KBM-7 (cell line): ENCODE results near the gene HSD17B14.
A peak's percentile ranks its signal among the peaks of the same experiment; 100 is the strongest.
"Not testable (repeated sequence)": the region's sequence is repeated elsewhere in the genome, so short reads cannot be mapped to it uniquely, and the experiment has no call there.

Experiments
- DNase-seq: peaks from one replicate; pipeline ENCODE4 v3.0.0-alpha.2; 2015
- in situ Hi-C: fragments of 300-500 bp; cut with MboI; formaldehyde crosslinking; loops from 2 replicates; pipeline ENCODE4 v1.14.3; 2020; ENCODE audit warnings: low sequenced_read_pairs, low pct_unique_long_range_greater_than_20kb, mixed read lengths

Gene HSD17B14

DNA sequence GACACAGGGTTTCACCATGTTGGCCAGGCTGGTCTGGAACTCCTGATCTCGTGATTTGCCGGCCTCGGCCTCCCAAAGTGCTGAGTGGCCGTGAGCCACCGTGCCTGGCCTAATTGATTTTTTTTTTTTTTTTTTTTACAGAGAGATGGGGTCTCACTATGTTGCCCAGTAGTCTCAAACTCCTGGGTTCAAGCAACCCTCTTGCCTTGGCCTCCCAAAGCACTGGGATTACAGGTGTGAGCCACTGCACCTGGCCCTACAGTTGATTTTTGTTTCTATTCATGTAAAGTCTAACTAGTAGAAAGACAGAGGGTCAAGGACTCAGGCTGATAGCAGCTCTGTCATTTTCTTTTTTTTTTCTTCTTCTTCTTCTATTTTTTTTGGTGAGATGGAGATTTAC is 59.2 kb downstream of the HSD17B14 start:
- in situ Hi-C loops: no loop called here
- DNase-seq: no peak

GRCh38 chr19:48772503-48772953 is 63.8 kb downstream of the HSD17B14 start:
- in situ Hi-C loops: no loop called here

DNA sequence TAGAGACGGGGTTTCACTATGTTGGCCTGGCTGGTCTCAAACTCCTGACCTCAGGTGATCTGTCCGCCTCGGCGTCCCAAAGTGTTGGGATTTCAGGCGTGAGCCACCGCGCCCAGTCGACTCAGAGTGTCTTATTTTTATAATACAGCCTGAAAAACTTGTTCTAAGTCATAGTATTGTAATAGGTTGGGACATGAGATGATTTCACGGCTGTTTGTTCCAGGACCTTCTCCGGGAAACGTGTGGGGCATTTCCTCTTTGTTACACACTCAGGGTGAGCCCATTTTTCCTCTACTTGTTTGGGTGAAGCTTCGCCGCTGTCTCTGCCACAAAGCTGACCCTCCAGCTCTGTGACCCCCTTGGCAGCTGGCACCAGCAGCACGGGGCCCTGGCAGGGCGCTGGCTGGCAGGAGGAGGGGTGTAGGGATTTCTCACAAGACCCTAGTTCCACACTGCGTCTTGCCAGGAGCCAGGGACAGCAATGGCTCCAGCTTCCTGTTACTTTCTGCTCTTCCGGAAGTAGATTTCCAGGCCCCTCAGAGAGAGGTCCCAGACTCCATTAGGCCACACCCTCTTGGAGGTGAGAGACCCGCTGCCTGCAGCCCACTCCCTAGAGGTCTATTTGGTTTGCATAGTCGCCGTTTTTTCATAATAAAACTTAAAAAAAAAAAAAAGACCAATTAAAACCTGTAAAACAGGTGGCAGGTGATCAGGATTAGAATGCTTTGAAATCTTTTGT is 65.4 kb downstream of the HSD17B14 start:
- in situ Hi-C loops: no loop called here

More at GRCh38 chr19:48772503-48772953, 63.8 kb downstream of the HSD17B14 start:
- DNase-seq: no peak

DNA sequence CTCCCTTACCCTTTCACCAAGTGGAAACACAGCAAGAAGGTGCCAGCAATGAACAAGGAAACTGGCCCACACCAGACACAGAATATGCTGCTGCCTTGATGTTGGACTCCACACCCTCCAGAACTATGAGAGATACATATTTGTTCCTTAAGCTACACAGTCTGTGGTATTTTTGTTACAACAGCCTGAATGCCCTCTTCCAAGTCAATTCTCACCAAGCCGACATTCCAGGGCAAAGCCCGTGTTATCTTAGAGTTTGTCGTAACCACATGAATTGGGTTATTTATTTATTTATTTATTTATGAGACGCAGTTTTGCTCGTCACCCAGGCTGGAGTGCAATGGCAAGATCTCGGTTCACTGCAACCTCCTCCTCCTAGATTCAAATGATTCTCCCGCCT is 66.0 kb downstream of the HSD17B14 start:
- DNase-seq: no peak

More for the DNA sequence above, 65.4 kb downstream of the HSD17B14 start:
- DNase-seq: no peak

DNA sequence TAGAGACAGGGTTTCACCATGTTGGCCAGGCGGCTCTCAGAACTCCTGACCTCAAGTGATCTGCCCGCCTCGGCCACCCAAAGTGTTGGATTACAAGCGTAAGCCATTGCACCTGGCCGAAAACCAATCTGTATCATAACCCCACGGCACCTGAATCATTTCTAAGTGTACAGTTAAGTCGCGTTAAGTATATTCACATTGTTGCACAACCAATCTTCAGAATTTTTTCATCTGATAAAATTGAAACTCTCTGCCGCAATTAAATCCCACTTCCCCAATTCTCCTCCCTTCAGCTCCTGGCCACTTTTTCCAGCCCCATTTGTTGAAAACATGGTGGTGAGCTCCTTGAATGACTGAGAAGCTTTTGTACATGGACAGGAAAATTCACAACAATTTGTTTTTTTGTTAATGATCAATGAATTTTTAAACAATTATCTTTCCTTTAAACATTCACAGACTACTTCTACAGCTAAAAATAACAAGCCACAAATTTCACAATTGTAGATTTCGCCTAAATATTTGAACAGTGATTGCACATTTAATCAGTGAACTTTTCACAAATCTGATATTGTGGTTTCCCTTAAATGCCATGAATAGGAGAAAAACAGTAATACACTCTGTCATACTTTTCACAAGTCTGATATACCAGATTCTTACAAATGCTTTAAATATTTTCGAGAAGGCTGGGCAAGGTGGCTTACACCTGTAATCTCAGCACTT is 67.1 kb downstream of the HSD17B14 start:
- in situ Hi-C loops: no loop called here
- DNase-seq: peak; percentile 72

More for the DNA sequence above, 66.0 kb downstream of the HSD17B14 start:
- in situ Hi-C loops: no loop called here

GRCh38 chr19:48768171-48768753 is 68.0 kb downstream of the HSD17B14 start:
- in situ Hi-C loops, DNase-seq: not testable (repeated sequence)

GRCh38 chr19:48765816-48766215 is 70.5 kb downstream of the HSD17B14 start:
- in situ Hi-C loops, DNase-seq: not testable (repeated sequence)
